ENCODE results near the gene HSPA12A. TPM values are rescaled to one million over a fixed set of nuclear protein-coding genes. Genes with fewer than 3 reads are reported as not detected.

HSPA12A gene
- total RNA-seq, 2 experiments from 2014 or later: 0.49 TPM; not detected in 1

DNA sequence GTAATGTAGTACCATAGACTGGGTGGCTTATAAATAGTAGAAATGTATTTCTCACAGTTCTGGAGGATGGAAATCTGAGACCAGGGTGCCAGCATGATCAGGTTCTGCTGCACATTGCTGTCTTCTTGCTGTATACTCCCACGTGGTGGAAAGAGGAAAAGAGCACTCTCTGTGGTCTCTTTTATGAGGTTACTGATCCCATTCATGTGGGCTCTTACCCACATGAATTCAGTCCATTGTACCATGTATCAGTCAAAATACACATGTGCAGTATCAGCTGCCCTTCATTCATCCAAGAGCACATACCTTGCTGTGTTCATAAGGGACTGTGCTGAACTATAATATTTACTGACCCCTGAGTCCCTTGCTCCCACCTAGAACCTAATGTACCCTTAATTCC lies 104.5 kb downstream of the HSPA12A start:
- H3K9me3 Mint-ChIP-seq: peaks cover 10% of the 10 kb centered on the region
- ChIA-PET POLR2A (no interaction called here), CTCF (no interaction called here)
- H3K4me1 Mint-ChIP-seq (ENCODE audit: low read depth): no peaks in the 10 kb centered on the region
- ATAC-seq (ENCODE audit: poor library complexity) (no peak), DNase-seq (peak in 1 of 14 experiments; percentile 3)
- TF ChIP-seq, protein P1, sequence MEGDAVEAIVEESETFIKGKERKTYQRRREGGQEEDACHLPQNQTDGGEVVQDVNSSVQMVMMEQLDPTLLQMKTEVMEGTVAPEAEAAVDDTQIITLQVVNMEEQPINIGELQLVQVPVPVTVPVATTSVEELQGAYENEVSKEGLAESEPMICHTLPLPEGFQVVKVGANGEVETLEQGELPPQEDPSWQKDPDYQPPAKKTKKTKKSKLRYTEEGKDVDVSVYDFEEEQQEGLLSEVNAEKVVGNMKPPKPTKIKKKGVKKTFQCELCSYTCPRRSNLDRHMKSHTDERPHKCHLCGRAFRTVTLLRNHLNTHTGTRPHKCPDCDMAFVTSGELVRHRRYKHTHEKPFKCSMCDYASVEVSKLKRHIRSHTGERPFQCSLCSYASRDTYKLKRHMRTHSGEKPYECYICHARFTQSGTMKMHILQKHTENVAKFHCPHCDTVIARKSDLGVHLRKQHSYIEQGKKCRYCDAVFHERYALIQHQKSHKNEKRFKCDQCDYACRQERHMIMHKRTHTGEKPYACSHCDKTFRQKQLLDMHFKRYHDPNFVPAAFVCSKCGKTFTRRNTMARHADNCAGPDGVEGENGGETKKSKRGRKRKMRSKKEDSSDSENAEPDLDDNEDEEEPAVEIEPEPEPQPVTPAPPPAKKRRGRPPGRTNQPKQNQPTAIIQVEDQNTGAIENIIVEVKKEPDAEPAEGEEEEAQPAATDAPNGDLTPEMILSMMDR (IDR thresholded peaks at IDR 0.05): no peak
- H3K27ac Mint-ChIP-seq: no peak overlapping the region
- peaks cover 43% of the 10 kb centered on the region for H3K27me3 Mint-ChIP-seq
- H3K4me1 ChIP-seq (ENCODE audit: insufficient read depth, low read length): no peaks in the 10 kb centered on the region
- no peaks in the 10 kb centered on the region for H3K36me3 ChIP-seq (ENCODE audit: insufficient read depth, low read length)
- H3K4me3 ChIP-seq (ENCODE audit: low read length): no peak overlapping the region
- intact Hi-C loops (cut with DNase I, micrococcal nuclease): no loop called here
- no peaks in the 10 kb centered on the region for H3K36me3 Mint-ChIP-seq (ENCODE audit: low read depth)
- H3K27me3 ChIP-seq (ENCODE audit: control insufficient read depth in 1 of 2, insufficient read depth in 2 of 2, low read length in 2 of 2): peaks cover 6 to 10% of the 10 kb centered on the region in 2 experiments
- H3K27ac ChIP-seq (ENCODE audit: low read depth in 1 of 2, low read length in 2 of 2): no peak overlapping the region
- H3K4me3 Mint-ChIP-seq: no peak overlapping the region
- peaks cover 3% of the 10 kb centered on the region in 2 experiments for H3K9me3 ChIP-seq (ENCODE audit: control insufficient read depth in 1 of 2, insufficient read depth in 1 of 2, low read length in 2 of 2)

DNA sequence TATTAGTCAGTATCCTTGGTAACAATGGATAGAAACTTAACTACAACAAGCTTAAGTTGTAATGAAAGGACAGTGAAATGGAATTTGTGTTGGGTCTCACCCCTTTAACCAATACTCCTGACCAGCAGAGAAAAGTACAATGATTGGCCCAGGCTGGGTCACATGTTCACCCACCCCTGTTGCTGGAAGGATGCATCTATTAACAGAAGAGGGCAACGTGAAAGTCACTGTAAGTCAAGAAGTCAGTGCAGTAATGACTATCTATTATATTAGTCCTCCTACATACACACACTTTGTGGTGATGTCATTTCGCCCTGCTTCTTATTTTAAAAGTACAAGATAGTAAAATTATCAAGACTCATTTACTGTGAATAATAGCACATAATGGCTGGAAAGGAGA lies 105.4 kb downstream of the HSPA12A start:
- no peak overlapping the region for H3K4me3 Mint-ChIP-seq
- ChIA-PET CTCF (no interaction called here), POLR2A (no interaction called here)
- peaks cover 10% of the 10 kb centered on the region for H3K9me3 Mint-ChIP-seq
- Histone ChIP-seq H3K9me3 (ENCODE audit: control insufficient read depth in 1 of 2, insufficient read depth in 1 of 2, low read length in 2 of 2) (peaks cover 3 to 4% of the 10 kb centered on the region in 2 experiments), H3K4me3 (ENCODE audit: low read length) (no peak overlapping the region), H3K27ac (ENCODE audit: low read depth in 1 of 2, low read length in 2 of 2) (no peak overlapping the region), H3K4me1 (ENCODE audit: insufficient read depth, low read length) (no peaks in the 10 kb centered on the region), H3K27me3 (ENCODE audit: control insufficient read depth in 1 of 2, insufficient read depth in 2 of 2, low read length in 2 of 2) (peaks cover 6 to 10% of the 10 kb centered on the region in 2 experiments), H3K36me3 (ENCODE audit: insufficient read depth, low read length) (no peaks in the 10 kb centered on the region)
- TF ChIP-seq, protein P1 (IDR thresholded peaks at IDR 0.05): no peak
- no peak overlapping the region for H3K27ac Mint-ChIP-seq
- DNase-seq (no peak), ATAC-seq (ENCODE audit: poor library complexity) (no peak)
- H3K4me1 Mint-ChIP-seq (ENCODE audit: low read depth): no peaks in the 10 kb centered on the region
- H3K36me3 Mint-ChIP-seq (ENCODE audit: low read depth): no peaks in the 10 kb centered on the region
- intact Hi-C loops (cut with DNase I, micrococcal nuclease): no loop called here
- H3K27me3 Mint-ChIP-seq: peaks cover 36% of the 10 kb centered on the region

DNA sequence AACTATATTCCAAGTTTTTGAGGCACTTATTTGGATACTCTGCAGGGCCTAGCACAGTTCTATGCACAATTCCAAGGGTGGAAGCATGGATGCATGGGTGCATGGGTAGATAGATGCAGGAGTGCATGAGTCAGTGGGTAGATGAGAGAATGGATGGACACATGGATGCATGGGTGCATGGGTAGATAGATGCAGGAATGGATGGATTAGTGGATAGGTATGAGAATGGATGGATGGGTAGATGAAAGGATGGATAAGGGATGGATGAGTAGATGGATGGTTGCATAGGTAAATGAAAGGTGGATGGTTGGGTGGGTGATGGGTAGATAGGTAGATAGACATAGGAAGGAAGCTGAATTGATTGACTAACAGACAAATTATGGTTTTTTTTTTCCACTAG lies 106.0 kb downstream of the HSPA12A start:
- Histone ChIP-seq H3K36me3 (ENCODE audit: insufficient read depth, low read length) (no peaks in the 10 kb centered on the region), H3K4me3 (ENCODE audit: low read length) (no peak overlapping the region), H3K27ac (ENCODE audit: low read depth in 1 of 2, low read length in 2 of 2) (no peak overlapping the region), H3K27me3 (ENCODE audit: control insufficient read depth in 1 of 2, insufficient read depth in 2 of 2, low read length in 2 of 2) (peaks cover 8 to 10% of the 10 kb centered on the region in 2 experiments), H3K4me1 (ENCODE audit: insufficient read depth, low read length) (no peaks in the 10 kb centered on the region), H3K9me3 (ENCODE audit: control insufficient read depth in 1 of 2, insufficient read depth in 1 of 2, low read length in 2 of 2) (peaks cover 3 to 4% of the 10 kb centered on the region in 2 experiments)
- CTCF ChIA-PET: no interaction called here
- no peak for ATAC-seq (ENCODE audit: poor library complexity)
- peaks cover 31% of the 10 kb centered on the region for H3K27me3 Mint-ChIP-seq
- no peaks in the 10 kb centered on the region for H3K36me3 Mint-ChIP-seq (ENCODE audit: low read depth)
- no peak overlapping the region for H3K27ac Mint-ChIP-seq
- H3K9me3 Mint-ChIP-seq: peaks cover 10% of the 10 kb centered on the region
- intact Hi-C loops (cut with DNase I, micrococcal nuclease): no loop called here
- no peak overlapping the region for H3K4me3 Mint-ChIP-seq
- POLR2A ChIA-PET: no interaction called here
- DNase-seq: no peak
- no peaks in the 10 kb centered on the region for H3K4me1 Mint-ChIP-seq (ENCODE audit: low read depth)
- TF ChIP-seq, protein P1 (IDR thresholded peaks at IDR 0.05): no peak

All from CD4-positive, alpha-beta T cell (primary cell).